ENCODE results near the gene IMMP2L. TPM values are rescaled to one million over a fixed set of nuclear protein-coding genes. Genes with fewer than 3 reads are reported as not detected.

The IMMP2L gene
- polyA plus RNA-seq, 4 donors = 38.6 to 48.8 (median 40.6) TPM

DNA sequence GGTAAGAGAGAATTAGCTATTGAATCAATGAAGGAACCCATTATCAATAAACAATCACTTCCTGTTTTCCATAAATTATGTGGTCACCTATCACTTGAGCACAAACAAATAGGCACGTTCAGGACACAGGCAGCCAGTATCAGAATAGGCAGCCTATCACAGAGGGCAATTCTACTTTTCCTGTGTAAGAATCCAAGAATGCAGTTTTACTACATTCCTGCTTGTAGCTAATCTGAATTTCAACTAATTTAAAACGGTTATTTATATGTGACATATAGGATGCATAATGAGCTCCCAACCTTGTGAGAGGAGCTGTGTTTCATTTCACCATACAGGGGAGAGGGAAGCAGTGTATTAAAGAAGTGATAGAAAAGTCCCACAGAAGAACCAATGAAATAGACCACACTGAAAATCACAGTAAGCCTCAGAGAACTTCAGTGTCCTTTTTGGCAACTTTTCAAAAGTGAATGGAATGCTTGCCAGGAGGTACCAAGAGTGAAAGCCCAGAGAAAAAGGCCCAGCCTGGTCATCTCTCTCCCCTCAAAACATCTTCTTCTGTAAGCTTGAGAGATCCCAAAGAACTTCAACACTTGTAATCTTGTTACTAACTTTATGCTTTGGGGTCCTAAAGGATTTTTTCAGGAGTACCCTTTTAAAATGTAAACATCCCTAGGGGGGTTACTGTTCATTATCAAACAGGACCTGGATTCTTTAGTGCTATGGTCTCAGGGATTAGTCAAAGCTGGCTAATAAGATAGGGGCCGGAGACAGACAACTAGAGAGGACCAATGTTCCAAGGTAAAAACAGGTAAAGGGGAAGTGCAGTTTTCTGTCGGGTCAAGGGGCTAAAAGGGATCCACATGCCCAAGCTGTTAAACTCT is 1.3 kb downstream of the IMMP2L start:
- DNase-seq (ENCODE audit: low read depth in 4 of 4, low spot score in 2 of 4) = peak in 1 of 4 donors; percentile 23

DNA sequence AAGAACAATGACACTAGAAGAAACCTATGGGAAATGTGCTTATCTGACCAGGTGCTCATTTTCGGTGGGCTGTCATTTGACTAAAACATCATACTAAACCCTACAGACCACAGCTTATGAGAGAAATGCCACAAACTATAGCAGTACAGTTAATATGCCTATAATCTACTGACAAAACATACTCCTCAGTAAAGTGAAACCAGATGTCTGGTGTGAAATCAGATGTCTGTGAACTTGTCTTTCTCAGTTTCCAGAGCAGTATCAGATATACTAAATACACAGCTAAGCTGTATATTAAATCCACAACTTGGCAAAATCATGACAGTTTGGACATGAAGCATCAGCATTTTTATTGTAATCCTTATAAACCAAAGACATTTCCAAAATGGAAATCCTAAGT is 3.3 kb downstream of the IMMP2L start:
- DNase-seq (ENCODE audit: low read depth in 4 of 4, low spot score in 2 of 4) = no peak

DNA sequence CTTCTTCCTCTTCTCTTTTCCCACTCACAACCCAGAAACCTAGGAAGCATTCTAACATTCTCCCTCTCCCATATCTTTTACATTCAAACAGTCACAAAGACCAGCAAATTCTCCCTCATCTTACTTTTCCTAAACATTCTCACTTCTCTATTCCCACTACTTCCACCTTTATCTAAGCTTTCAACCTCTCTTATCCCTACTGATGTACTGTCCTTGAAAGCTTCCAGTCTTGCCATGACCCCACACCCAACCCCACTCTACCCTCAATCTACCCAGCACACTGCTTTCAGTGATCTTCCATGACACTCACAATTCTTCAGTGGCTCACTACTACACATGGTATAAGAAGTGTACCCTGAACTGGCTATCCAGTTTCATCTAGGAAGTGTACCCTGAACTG is 5.3 kb downstream of the IMMP2L start:
- DNase-seq (ENCODE audit: low read depth in 4 of 4, low spot score in 2 of 4) = no peak

DNA sequence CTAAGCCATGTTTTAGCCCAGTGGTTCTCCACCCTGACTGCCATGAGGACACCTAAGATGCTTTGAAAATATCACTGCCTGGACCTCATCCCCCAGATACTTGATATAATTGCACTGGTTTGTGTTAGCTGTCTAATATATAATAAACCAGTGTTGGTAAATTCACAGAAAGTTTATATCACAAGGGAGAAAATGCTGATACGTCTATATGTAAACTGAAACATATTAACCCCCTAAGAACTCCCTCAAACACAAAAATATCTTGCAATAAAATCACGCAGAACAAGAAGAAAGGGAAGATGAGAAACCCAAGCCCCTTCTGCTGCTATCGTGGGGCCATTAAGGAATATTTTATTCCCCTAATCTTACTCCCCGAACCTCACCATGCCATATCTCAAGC is 8.2 kb downstream of the IMMP2L start:
- DNase-seq (ENCODE audit: low read depth in 4 of 4, low spot score in 2 of 4) = no peak

- DNase-seq (ENCODE audit: low read depth in 4 of 4, low spot score in 2 of 4) = no peak
These were observed 21.2 kb downstream of the IMMP2L start for GRCh38 chr7:111541067-111541466.

DNA sequence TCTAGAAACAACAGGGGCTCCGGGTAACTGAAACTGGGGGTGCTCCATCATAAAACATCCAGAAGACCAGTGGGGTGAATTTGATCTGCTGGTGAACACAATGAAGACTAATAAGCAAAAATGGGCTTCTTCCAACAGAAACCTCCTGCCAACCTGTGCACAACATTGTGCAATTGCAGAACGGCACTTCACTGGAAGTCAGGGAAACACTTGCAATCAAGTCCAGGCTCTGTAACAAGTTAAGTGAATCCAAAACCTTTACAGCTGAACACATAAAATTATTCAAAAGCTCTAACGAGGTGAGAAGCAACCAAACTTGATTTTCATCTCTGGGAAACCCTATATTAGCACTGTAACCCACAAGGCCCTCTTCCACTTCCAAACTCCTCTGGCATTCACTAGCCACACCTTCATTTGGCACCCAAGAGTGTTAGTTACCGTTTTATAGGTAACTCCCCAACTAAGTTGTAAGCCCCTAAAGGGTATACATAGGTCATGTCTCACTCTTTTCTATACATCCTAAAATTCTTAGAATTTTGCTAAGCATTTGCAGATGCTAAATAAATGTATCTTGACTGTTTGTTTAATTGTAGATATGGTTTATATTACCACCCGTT is 22.0 kb downstream of the IMMP2L start:
- no peak for DNase-seq (ENCODE audit: low read depth in 4 of 4, low spot score in 2 of 4)

- no peak for DNase-seq (ENCODE audit: low read depth in 4 of 4, low spot score in 2 of 4)
These were observed 25.2 kb downstream of the IMMP2L start for GRCh38 chr7:111537134-111537533.

DNA sequence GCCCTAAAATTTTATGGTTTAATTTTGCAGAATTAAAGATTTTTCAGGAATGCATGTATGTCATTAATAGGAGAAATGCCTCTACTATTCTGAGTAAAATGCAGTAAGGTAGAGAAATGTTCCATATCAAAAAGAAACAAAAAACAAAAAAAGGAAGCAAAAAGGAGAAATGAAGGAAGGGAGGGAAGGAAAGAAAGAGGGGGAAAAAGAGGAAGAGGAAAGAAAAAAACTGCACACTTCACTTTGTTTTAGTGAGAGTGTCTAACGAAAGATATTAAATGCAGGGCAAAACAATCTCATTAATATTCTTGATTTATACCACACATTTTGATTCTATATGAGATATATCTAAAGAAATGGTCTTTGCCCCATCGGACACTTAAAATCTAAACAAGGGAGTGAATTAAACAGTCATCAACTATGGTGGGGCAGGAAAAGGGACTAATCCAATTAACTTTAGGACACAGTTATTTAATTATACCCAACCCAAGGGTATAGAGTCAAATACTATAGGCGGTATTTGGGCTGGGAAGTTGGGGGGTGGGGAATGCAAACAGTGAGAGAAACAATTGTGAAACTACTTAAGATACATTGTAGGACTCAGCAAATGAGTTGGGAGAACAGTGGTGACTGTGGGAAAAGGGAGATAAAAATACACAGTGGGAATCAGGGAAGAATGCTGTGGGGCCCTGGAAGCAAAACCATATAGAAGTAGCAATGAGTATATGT is 27.0 kb downstream of the IMMP2L start:
- DNase-seq (ENCODE audit: low read depth in 4 of 4, low spot score in 2 of 4) = no peak

- DNase-seq (ENCODE audit: low read depth in 4 of 4, low spot score in 2 of 4) = no peak
These were observed 29.7 kb downstream of the IMMP2L start for GRCh38 chr7:111532625-111533024.

GRCh38 chr7:111531993-111532392 is 30.3 kb downstream of the IMMP2L start:
- no peak for DNase-seq (ENCODE audit: low read depth in 4 of 4, low spot score in 2 of 4)

DNA sequence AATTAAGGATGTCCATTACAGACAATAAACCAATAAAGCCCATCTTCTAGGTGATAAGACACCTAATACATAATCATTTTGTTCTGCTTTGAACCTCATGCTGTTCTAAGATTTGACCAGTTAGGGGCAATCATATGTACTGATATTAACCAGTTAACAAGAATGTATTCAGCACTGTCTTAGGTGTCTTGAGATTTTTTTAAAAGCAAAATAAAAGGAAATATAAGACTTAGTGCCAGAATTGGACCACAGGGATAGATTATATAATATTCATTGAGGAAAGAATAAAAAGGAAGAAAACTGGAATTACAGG is 32.0 kb downstream of the IMMP2L start:
- no peak for DNase-seq (ENCODE audit: low read depth in 4 of 4, low spot score in 2 of 4)

- DNase-seq (ENCODE audit: low read depth in 4 of 4, low spot score in 2 of 4) = no peak
These were observed 32.6 kb downstream of the IMMP2L start for GRCh38 chr7:111529507-111530355.

GRCh38 chr7:111528331-111528730 is 34.0 kb downstream of the IMMP2L start:
- DNase-seq (ENCODE audit: low read depth in 4 of 4, low spot score in 2 of 4) = no peak

- DNase-seq (ENCODE audit: low read depth in 4 of 4, low spot score in 2 of 4) = no peak
These were observed 34.7 kb downstream of the IMMP2L start for GRCh38 chr7:111527545-111527944.

GRCh38 chr7:111525100-111525499 is 37.2 kb downstream of the IMMP2L start:
- DNase-seq (ENCODE audit: low read depth in 4 of 4, low spot score in 2 of 4) = no peak

DNA sequence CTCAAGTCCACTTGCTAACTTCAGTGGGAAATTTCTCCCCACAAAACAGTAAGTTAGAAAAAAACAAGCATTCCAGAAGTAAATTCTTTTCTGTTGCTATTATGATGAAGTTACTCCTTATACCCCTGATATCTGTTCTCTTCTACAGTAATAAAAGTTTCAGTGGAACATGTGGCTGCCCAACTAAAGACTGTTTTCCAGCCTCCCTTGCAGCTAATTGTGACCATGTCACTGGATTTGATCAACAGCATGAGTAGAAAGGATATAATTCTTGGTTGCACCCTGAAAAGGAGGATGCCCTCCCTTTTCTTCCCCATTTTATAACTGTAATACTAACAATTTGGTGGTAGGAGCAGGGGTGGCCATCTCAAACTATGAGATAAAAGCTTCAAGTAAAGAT is 40.6 kb downstream of the IMMP2L start:
- no peak for DNase-seq (ENCODE audit: low read depth in 4 of 4, low spot score in 2 of 4)

DNA sequence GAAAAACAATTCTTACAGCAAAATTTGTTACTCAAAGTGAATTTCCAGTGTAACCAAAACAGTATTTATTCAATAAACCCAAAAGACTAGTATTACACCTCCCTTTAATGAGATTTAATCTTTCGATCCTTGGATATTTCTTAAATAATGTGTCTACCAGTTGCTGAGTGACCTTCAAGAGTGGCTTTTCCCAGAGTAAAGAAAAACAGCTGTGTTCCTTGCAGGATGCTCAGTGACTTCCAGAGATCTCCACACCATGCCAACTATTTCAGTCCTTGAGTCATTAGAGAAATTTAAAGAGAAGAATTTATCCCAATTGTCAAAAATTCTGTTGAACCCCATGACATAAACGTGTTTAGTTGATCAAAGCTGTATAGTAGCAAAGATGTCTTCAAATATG is 44.0 kb downstream of the IMMP2L start:
- DNase-seq (ENCODE audit: low read depth in 4 of 4, low spot score in 2 of 4) = no peak

DNA sequence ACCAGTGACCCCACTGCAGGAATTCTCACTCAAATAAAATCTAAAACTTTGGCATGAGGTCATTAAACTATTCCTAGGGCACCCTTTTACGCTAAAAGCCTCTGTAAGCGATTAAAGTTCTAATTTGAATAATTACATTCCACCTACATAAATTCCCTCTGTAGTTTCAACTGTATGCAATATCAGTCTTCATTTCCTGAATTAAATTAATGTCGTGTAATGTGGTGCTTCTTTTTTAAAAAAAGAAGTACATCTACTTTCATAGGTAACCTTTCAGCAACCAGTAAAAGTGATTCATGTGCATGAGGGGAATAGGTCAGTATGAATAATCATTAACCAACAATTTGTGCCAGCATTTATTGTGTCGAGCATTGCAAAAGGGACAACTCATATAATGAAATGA is 44.7 kb downstream of the IMMP2L start:
- DNase-seq (ENCODE audit: low read depth in 4 of 4, low spot score in 2 of 4) = peak in 1 of 4 donors; percentile 33

- DNase-seq (ENCODE audit: low read depth in 4 of 4, low spot score in 2 of 4) = no peak
These were observed 45.7 kb downstream of the IMMP2L start for GRCh38 chr7:111516612-111517011.

GRCh38 chr7:111513566-111513965 is 48.7 kb downstream of the IMMP2L start:
- DNase-seq (ENCODE audit: low read depth in 4 of 4, low spot score in 2 of 4) = no peak

- DNase-seq (ENCODE audit: low read depth in 4 of 4, low spot score in 2 of 4) = no peak
These were observed 50.4 kb downstream of the IMMP2L start for GRCh38 chr7:111511845-111512244.

Measured in left renal cortex interstitium (tissue), 4 donors.